Neutrophil (primary cell): ENCODE measurements around the gene SLC17A9.

Experiments
- H3K27ac ChIP-seq: fragments of 200-600 bp; sonication (generic); 2 replicates; pipeline ENCODE4 v1.5.1; 2016; ENCODE audit warnings: mild to moderate bottlenecking, moderate library complexity
- H3K27me3 ChIP-seq: fragments of 200-600 bp; sonication (generic); 2 replicates; pipeline ENCODE4 v1.6.0; 2016; ENCODE audit warnings: mild to moderate bottlenecking
- H3K36me3 ChIP-seq: fragments of 200-600 bp; sonication (generic); 2 replicates; pipeline ENCODE4 v1.5.1; 2017
- H3K4me1 ChIP-seq, 2 experiments: fragments of 200-600 bp in 1 of 2; sonication (generic) in 1 of 2; 1 replicate in 1 of 2; 2 replicates in 1 of 2; pipeline versions ENCODE4 v1.5.1 to v1.6.1; 2013 to 2016; ENCODE audit warnings: low read depth in 1 of 2, low read length in 1 of 2, mild to moderate bottlenecking in 1 of 2, moderate library complexity in 1 of 2; ENCODE audit not compliant: control insufficient read depth in 1 of 2, insufficient read depth in 1 of 2
- H3K4me3 ChIP-seq, 2 experiments: fragments of 200-600 bp in 1 of 2; sonication (generic) in 1 of 2; 1 replicate in 1 of 2; 2 replicates in 1 of 2; pipeline ENCODE4 v1.5.1; 2013 to 2016; ENCODE audit warnings: low read depth in 1 of 2, low read length in 1 of 2, mild to moderate bottlenecking in 1 of 2, moderate library complexity in 1 of 2
- H3K9me3 ChIP-seq: fragments of 200-600 bp; sonication (generic); 2 replicates; pipeline ENCODE4 v1.5.1; 2016
- CTCF ChIP-seq: fragments of 200-600 bp; sonication (generic); IDR thresholded peaks from 2 replicates; pipeline ENCODE4 v1.5.1; 2016; ENCODE audit warnings: antibody characterized with exemption

Gene SLC17A9

GRCh38 chr20:63007360-63007645 is 54.8 kb downstream of the SLC17A9 start:
- Histone ChIP-seq H3K4me3 (no peak overlapping the region), H3K27me3 (peaks cover 100% of the 10 kb centered on the region), H3K27ac (no peak overlapping the region), H3K9me3 (no peaks in the 10 kb centered on the region), H3K4me1 (peaks cover 0 to 12% of the 10 kb centered on the region in 2 experiments), H3K36me3 (no peaks in the 10 kb centered on the region)
- no peak for TF ChIP-seq CTCF

GRCh38 chr20:63007646-63008488 is 55.4 kb downstream of the SLC17A9 start:
- TF ChIP-seq CTCF = no peak
- H3K27ac ChIP-seq = no peak overlapping the region
- peaks cover 0 to 12% of the 10 kb centered on the region in 2 experiments for H3K4me1 ChIP-seq
- no peaks in the 10 kb centered on the region for H3K36me3 ChIP-seq
- H3K27me3 ChIP-seq = peaks cover 100% of the 10 kb centered on the region
- H3K4me3 ChIP-seq = no peak overlapping the region
- H3K9me3 ChIP-seq = no peaks in the 10 kb centered on the region

GRCh38 chr20:63008541-63009044 is 56.1 kb downstream of the SLC17A9 start:
- TF ChIP-seq CTCF = no peak
- Histone ChIP-seq H3K27ac (no peak overlapping the region), H3K4me3 (peak overlapping the region in 1 of 2 experiments; percentile 0), H3K9me3 (no peaks in the 10 kb centered on the region), H3K36me3 (no peaks in the 10 kb centered on the region), H3K4me1 (peaks cover 0 to 12% of the 10 kb centered on the region in 2 experiments), H3K27me3 (peaks cover 100% of the 10 kb centered on the region)

- peak overlapping the region in 1 of 2 experiments; percentile 0 for H3K4me3 ChIP-seq
- peaks cover 0 to 12% of the 10 kb centered on the region in 2 experiments for H3K4me1 ChIP-seq
- H3K9me3 ChIP-seq = no peaks in the 10 kb centered on the region
- peak; percentile 88 for TF ChIP-seq CTCF
- no peak overlapping the region for H3K27ac ChIP-seq
- peaks cover 100% of the 10 kb centered on the region for H3K27me3 ChIP-seq
- no peaks in the 10 kb centered on the region for H3K36me3 ChIP-seq
These were observed 56.8 kb downstream of the SLC17A9 start for GRCh38 chr20:63009045-63009961.

- H3K4me1 ChIP-seq = peaks cover 0 to 12% of the 10 kb centered on the region in 2 experiments
- no peak for TF ChIP-seq CTCF
- H3K9me3 ChIP-seq = no peaks in the 10 kb centered on the region
- H3K27me3 ChIP-seq = peaks cover 100% of the 10 kb centered on the region
- no peak overlapping the region for H3K27ac ChIP-seq
- H3K4me3 ChIP-seq = no peak overlapping the region
- no peaks in the 10 kb centered on the region for H3K36me3 ChIP-seq
These were observed 57.7 kb downstream of the SLC17A9 start for GRCh38 chr20:63009988-63010769.
